ENCODE measurements around the gene CST1.

The CST1 gene

GRCh38 chr20:23702021-23702420 is 48.7 kb downstream of the CST1 start:
- no peak for DNase-seq (ENCODE audit: low spot score)

- DNase-seq (ENCODE audit: low spot score) = no peak
Measured at GRCh38 chr20:23700931-23701330, 49.8 kb downstream of the CST1 start.

- DNase-seq (ENCODE audit: low spot score) = no peak
Measured at GRCh38 chr20:23697947-23698346, 52.8 kb downstream of the CST1 start.
